Fibroblast of skin of right quadriceps (primary cell): ENCODE data around the gene PXDN.

ENCODE experiments used
- DNase-seq: peaks from one replicate; pipeline ENCODE4 v3.0.0-alpha.2; 2013

The PXDN gene

GRCh38 chr2:1607971-1608688 lies 136.2 kb downstream of the PXDN start:
- DNase-seq = peak; percentile 46

DNA sequence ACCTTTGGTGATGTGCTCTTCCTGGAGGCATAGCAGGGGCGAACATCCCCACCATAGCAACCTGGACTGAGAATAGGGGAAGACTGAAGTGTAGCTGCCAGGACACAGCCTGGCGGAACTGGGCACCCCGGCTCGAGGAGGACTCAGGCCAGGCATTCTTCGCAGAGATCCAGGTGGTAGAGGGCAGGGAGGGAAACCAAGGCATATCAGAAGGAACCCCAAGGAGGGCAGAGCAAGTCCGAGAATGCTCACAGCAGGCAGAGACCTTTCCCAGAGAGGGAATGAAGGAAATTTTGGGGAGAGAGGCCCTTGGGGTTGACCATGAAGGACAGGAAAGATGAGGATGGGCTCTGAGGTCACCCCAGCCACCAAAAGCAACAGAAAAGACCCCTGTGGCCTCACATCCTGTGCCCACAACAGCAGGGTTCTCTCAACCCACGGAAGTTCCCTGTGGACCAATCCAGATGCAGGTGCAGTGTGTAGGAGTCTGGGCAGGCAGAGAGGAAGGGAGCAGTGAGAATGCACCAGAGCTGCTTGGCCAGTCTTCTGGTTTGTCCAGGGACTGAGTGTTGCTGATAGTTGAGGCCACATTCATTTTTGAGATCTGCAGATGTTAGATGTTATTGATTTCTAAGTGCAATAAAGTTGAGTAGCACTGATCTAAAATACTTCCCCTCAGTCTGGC lies 136.9 kb downstream of the PXDN start:
- no peak for DNase-seq

- no peak for DNase-seq
Measured at GRCh38 chr2:1606421-1607235, 137.7 kb downstream of the PXDN start.

DNA sequence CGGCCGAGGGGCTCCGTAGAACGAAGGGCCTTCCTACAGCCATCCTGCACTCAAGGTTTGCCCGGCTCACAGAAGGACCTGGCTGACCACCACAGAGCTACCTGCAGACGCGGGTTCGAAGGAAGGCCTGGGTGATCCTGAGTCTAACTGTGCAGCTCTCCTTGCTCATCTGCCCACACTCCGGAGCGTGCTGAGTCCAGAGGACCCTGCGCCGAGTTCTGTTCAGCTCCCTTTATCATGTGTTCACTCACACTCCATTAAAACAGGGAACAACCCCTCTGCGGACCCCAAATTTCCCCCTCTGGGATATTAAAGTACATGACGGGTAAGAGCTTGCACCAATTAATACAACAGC lies 138.3 kb downstream of the PXDN start:
- no peak for DNase-seq

GRCh38 chr2:1605102-1606045 lies 138.9 kb downstream of the PXDN start:
- peak; percentile 48 for DNase-seq

GRCh38 chr2:1603521-1603920 lies 140.8 kb downstream of the PXDN start:
- DNase-seq = no peak

- no peak for DNase-seq
Measured at GRCh38 chr2:1603059-1603458, 141.3 kb downstream of the PXDN start.

GRCh38 chr2:1602278-1603010 lies 141.9 kb downstream of the PXDN start:
- DNase-seq = no peak

- no peak for DNase-seq
Measured at GRCh38 chr2:1601471-1602277, 142.6 kb downstream of the PXDN start.

DNA sequence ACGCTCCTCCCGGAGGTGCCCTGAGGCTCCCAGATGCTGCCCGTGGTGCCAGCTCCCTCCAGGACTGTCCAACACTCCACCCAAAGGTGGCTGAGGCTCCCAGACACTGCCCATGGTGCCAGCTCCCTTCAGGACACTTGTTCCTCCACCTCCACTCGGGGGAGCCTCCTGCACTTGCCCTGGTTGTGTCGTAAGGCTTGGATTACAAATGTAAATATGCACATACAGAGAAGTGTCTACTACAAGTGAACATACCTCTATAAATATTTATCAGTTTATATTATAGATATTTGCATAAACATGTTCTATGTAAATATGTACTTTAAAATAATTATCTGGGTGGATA lies 143.3 kb downstream of the PXDN start:
- DNase-seq = no peak

- no peak for DNase-seq
Measured at GRCh38 chr2:1600191-1601066, 143.9 kb downstream of the PXDN start.

DNA sequence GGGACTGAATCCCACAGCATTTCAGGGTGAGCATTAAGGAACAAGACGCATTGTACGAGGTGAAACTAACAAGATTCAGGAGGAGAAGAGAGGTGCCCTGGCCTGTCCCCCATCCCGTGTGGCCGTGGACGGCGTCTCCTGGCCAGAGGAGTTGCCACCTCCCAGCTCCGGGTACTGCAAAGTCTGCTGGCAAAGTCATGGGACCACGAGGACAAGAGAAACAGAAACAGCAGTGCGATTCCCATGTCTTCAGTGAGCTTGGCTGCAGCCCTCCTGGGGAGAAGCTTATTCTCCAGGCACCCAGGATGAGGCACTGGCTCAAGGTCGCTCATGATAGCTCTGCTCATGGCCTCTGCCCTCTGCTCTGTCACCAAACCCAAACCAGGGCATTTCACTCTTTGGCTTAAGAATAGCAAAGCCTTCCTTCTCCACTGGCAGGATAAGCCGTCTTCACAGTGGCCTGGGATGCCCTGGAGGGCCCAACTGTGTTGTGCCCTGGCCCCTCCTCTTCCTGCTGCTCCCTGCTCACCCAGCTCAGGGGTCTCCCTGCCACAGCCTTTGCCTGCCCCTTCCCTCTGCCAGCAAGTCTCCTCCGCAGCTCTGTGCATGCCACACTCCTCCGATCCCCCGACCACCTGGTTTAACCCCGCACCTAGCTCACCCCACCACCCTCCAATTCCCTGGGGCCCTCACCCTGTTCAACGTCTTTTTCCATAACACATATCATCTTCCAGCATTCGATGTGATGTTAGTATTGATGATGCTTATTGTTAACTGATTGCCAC lies 144.8 kb downstream of the PXDN start:
- no peak for DNase-seq

DNA sequence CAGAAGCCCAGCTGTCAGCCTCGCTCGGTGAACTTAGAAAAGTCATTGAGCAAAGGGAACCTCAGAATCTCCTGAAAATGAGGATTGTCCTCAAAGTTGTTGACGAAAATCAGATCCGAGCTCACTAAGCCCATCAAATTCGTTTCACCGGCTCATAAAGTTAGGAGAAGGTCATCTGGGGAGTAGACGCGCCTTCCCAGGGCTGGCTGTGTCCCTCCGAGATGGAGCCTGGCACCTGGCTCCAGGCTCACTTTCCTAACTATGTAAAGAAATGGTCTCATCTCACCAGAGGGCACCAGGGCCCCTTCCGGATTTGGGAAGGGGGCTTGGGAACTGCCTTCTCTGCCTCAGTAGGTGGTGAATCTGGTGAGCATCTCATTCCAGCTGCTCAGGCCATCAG lies 145.5 kb downstream of the PXDN start:
- DNase-seq = no peak

GRCh38 chr2:1598041-1598710 lies 146.1 kb downstream of the PXDN start:
- DNase-seq = no peak

DNA sequence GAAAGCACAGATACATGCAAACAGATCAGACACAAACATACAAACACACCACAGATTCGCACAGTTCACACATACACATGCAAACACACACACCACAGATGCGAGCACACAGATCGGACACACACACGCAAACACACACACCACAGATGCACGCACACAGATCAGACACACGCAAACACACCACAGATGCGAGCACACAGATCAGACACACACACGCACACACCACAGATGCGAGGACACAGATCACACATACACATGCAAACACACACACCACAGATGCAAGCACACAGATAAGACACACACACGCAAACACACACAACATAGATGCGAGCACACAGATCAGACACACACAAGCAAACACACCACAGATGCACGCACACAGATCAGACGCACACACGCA lies 149.0 kb downstream of the PXDN start:
- DNase-seq = no peak

- DNase-seq = no peak
Measured at GRCh38 chr2:1594373-1595171, 149.7 kb downstream of the PXDN start.

DNA sequence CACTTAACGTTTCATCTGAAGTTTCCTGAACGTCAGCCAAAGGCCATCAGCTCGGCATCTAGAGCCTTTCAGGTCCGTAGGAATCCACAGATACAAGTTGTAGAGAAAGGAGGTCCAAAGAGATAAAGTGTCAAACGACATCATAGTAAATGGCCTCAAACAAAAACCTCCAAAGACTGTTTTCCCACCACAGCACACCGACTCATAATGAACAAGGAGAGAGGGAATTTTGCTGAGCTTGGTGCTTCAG lies 150.3 kb downstream of the PXDN start:
- DNase-seq = no peak
